Epidermal melanocyte (primary cell): ENCODE measurements around the gene CLDN14.
A peak's percentile ranks its signal among the peaks of the same experiment; 100 is the strongest.
"Not testable (repeated sequence)": the region's sequence is repeated elsewhere in the genome, so short reads cannot be mapped to it uniquely, and the experiment has no call there.

Experiments used
- DNase-seq: peaks from one replicate; pipeline ENCODE4 v3.0.0; 2011; ENCODE audit warnings: low spot score; ENCODE audit not compliant: insufficient read length

The CLDN14 gene

GRCh38 chr21:36502365-36502764 is 22.4 kb upstream of the CLDN14 start:
- DNase-seq: no peak

GRCh38 chr21:36501589-36501892 is 21.6 kb upstream of the CLDN14 start:
- no peak for DNase-seq

- DNase-seq: no peak
These were observed 19.9 kb upstream of the CLDN14 start for GRCh38 chr21:36499578-36500471.

- DNase-seq: no peak
These were observed 14.6 kb upstream of the CLDN14 start for GRCh38 chr21:36494557-36494956.

- DNase-seq: no peak
These were observed 11.4 kb upstream of the CLDN14 start for GRCh38 chr21:36491209-36491910.

- no peak for DNase-seq
These were observed 9.8 kb upstream of the CLDN14 start for GRCh38 chr21:36489776-36490165.

- DNase-seq: no peak
These were observed 9.3 kb upstream of the CLDN14 start for GRCh38 chr21:36489103-36489775.

GRCh38 chr21:36487641-36488307 is 7.9 kb upstream of the CLDN14 start:
- DNase-seq: no peak

GRCh38 chr21:36486246-36486645 is 6.3 kb upstream of the CLDN14 start:
- DNase-seq: no peak

GRCh38 chr21:36485476-36485875 is 5.6 kb upstream of the CLDN14 start:
- no peak for DNase-seq

- no peak for DNase-seq
These were observed 3.2 kb upstream of the CLDN14 start for GRCh38 chr21:36483095-36483494.

GRCh38 chr21:36482673-36483072 is 2.8 kb upstream of the CLDN14 start:
- no peak for DNase-seq

GRCh38 chr21:36482181-36482580 is 2.3 kb upstream of the CLDN14 start:
- DNase-seq: no peak

- DNase-seq: no peak
These were observed 1.7 kb upstream of the CLDN14 start for GRCh38 chr21:36481639-36482038.

GRCh38 chr21:36480618-36481017 is 696 bp upstream of the CLDN14 start:
- no peak for DNase-seq

GRCh38 chr21:36478941-36479340 is 981 bp downstream of the CLDN14 start:
- DNase-seq: no peak

GRCh38 chr21:36478207-36478701 is 1.7 kb downstream of the CLDN14 start:
- DNase-seq: no peak

GRCh38 chr21:36477559-36477958 is 2.4 kb downstream of the CLDN14 start:
- DNase-seq: no peak

GRCh38 chr21:36477001-36477400 is 2.9 kb downstream of the CLDN14 start:
- DNase-seq: peak; percentile 49

- DNase-seq: not testable (repeated sequence)
These were observed 3.4 kb downstream of the CLDN14 start for GRCh38 chr21:36476541-36476940.

GRCh38 chr21:36474591-36474990 is 5.3 kb downstream of the CLDN14 start:
- no peak for DNase-seq

- no peak for DNase-seq
These were observed 6.7 kb downstream of the CLDN14 start for GRCh38 chr21:36473203-36473602.
